Measurements from ENCODE around the gene BAHD1.
A peak's percentile ranks its signal among the peaks of the same experiment; 100 is the strongest.

DNA sequence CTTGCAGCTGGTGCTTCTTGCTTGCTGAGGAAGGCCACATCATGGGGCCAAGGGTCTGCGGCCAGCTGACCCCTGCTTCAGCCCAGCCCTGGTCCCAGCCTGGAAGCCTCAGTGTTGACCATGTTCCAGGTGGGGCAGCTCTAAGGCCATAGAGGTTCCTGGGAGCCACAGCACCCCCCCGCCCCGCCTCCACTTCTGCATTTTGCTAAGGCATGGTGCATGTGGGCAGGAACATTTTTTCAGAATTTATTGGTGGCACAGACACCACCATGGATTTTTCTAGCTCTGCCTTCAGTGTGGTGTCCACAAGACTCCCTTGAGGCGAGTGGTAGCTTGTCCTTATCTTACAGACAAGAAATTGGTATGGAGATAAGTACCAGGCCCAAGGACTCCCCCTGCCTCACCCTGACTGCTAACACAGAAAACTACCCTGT lies 28.2 kb downstream of the BAHD1 start:
- TF ChIP-seq, protein P1, sequence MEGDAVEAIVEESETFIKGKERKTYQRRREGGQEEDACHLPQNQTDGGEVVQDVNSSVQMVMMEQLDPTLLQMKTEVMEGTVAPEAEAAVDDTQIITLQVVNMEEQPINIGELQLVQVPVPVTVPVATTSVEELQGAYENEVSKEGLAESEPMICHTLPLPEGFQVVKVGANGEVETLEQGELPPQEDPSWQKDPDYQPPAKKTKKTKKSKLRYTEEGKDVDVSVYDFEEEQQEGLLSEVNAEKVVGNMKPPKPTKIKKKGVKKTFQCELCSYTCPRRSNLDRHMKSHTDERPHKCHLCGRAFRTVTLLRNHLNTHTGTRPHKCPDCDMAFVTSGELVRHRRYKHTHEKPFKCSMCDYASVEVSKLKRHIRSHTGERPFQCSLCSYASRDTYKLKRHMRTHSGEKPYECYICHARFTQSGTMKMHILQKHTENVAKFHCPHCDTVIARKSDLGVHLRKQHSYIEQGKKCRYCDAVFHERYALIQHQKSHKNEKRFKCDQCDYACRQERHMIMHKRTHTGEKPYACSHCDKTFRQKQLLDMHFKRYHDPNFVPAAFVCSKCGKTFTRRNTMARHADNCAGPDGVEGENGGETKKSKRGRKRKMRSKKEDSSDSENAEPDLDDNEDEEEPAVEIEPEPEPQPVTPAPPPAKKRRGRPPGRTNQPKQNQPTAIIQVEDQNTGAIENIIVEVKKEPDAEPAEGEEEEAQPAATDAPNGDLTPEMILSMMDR (IDR thresholded peaks at IDR 0.05; ENCODE audit: insufficient read depth, low read length), result no peak
- TF ChIP-seq POLR2AphosphoS5 (IDR thresholded peaks at IDR 0.05; ENCODE audit: low read depth) (no peak), SPI1 (IDR thresholded peaks at IDR 0.05; ENCODE audit: borderline replicate concordance, low read depth) (peak; percentile 95), GABPA (IDR thresholded peaks at IDR 0.05; ENCODE audit: low read depth) (no peak)
- TF ChIP-seq, protein P2, sequence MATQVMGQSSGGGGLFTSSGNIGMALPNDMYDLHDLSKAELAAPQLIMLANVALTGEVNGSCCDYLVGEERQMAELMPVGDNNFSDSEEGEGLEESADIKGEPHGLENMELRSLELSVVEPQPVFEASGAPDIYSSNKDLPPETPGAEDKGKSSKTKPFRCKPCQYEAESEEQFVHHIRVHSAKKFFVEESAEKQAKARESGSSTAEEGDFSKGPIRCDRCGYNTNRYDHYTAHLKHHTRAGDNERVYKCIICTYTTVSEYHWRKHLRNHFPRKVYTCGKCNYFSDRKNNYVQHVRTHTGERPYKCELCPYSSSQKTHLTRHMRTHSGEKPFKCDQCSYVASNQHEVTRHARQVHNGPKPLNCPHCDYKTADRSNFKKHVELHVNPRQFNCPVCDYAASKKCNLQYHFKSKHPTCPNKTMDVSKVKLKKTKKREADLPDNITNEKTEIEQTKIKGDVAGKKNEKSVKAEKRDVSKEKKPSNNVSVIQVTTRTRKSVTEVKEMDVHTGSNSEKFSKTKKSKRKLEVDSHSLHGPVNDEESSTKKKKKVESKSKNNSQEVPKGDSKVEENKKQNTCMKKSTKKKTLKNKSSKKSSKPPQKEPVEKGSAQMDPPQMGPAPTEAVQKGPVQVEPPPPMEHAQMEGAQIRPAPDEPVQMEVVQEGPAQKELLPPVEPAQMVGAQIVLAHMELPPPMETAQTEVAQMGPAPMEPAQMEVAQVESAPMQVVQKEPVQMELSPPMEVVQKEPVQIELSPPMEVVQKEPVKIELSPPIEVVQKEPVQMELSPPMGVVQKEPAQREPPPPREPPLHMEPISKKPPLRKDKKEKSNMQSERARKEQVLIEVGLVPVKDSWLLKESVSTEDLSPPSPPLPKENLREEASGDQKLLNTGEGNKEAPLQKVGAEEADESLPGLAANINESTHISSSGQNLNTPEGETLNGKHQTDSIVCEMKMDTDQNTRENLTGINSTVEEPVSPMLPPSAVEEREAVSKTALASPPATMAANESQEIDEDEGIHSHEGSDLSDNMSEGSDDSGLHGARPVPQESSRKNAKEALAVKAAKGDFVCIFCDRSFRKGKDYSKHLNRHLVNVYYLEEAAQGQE (IDR thresholded peaks at IDR 0.05; ENCODE audit: insufficient replicate concordance, low read depth), result no peak
